D721Med (cell line): ENCODE measurements around the gene GAS6.
A peak's percentile ranks its signal among the peaks of the same experiment; 100 is the strongest.

Experiments used
- DNase-seq: peaks from one replicate; pipeline ENCODE4 v3.0.0; 2011; ENCODE audit warnings: low spot score; ENCODE audit not compliant: insufficient read length
- FAIRE-seq: peaks from 2 replicates; lab custom pipeline; 2011; peaks lifted over from hg19 to GRCh38; lab: Jason Lieb, UNC
- CTCF ChIP-seq: IDR thresholded peaks from 2 replicates; pipeline ENCODE4 v1.5.1; 2012; ENCODE audit warnings: mild to moderate bottlenecking, control low read depth; ENCODE audit not compliant: insufficient read depth; ENCODE audit errors: missing control alignments

GAS6 gene

GRCh38 chr13:113816946-113817859 is 46.7 kb downstream of the GAS6 start:
- FAIRE-seq (no peak), DNase-seq (peak; percentile 87)
- TF ChIP-seq CTCF: peak; percentile 78

GRCh38 chr13:113816254-113816929 is 47.5 kb downstream of the GAS6 start:
- TF ChIP-seq CTCF: no peak
- DNase-seq (no peak), FAIRE-seq (no peak)

GRCh38 chr13:113815151-113816058 is 48.5 kb downstream of the GAS6 start:
- TF ChIP-seq CTCF: no peak
- DNase-seq (no peak), FAIRE-seq (no peak)

- TF ChIP-seq CTCF: no peak
- no peak for DNase-seq
- no peak for FAIRE-seq
These were observed 49.4 kb downstream of the GAS6 start for GRCh38 chr13:113814435-113814821.

GRCh38 chr13:113813749-113814434 is 50.0 kb downstream of the GAS6 start:
- FAIRE-seq: no peak
- DNase-seq: no peak
- TF ChIP-seq CTCF: no peak

- no peak for FAIRE-seq
- no peak for DNase-seq
- no peak for TF ChIP-seq CTCF
These were observed 50.7 kb downstream of the GAS6 start for GRCh38 chr13:113813070-113813748.
